Mesendoderm (in vitro differentiated cells): ENCODE results near the gene OPA1. TPM values are rescaled to one million over a fixed set of nuclear protein-coding genes. Genes with fewer than 3 reads are reported as not detected.

Experiments
- DNase-seq: peaks from one replicate; pipeline ENCODE4 v3.0.0; 2013
- H2AK5ac ChIP-seq: 2 replicates; pipeline ENCODE4 v1.6.1; 2013; ENCODE audit warnings: low read length, inconsistent platforms
- H2BK120ac ChIP-seq: 2 replicates; pipeline ENCODE4 v1.6.1; 2013; ENCODE audit warnings: low read depth, mild to moderate bottlenecking, low read length, moderate library complexity, mixed read lengths
- H2BK15ac ChIP-seq: replicated peaks from 2 replicates; pipeline ENCODE4 v1.6.1; 2013; ENCODE audit warnings: low read depth, mild to moderate bottlenecking, moderate library complexity
- H2BK5ac ChIP-seq: 2 replicates; pipeline ENCODE4 v1.6.1; 2013; ENCODE audit warnings: low read length, inconsistent platforms
- H3K18ac ChIP-seq: 2 replicates; pipeline ENCODE4 v1.6.1; 2013; ENCODE audit warnings: mild to moderate bottlenecking, low read length, mixed read lengths
- H3K23ac ChIP-seq: one replicate; pipeline ENCODE4 v1.6.1; 2013; ENCODE audit warnings: low read length
- H3K27ac ChIP-seq: 2 replicates; pipeline ENCODE4 v1.5.1; 2013; ENCODE audit warnings: low read depth, mild to moderate bottlenecking, inconsistent platforms, low read length, moderate library complexity
- H3K27me3 ChIP-seq: 2 replicates; pipeline ENCODE4 v1.6.1; 2013; ENCODE audit warnings: low read length, control low read depth, mild to moderate bottlenecking, inconsistent platforms; ENCODE audit not compliant: insufficient read depth, poor library complexity
- H3K36me3 ChIP-seq: 2 replicates; pipeline ENCODE4 v1.6.1; 2013; ENCODE audit warnings: low read length, inconsistent platforms; ENCODE audit not compliant: control insufficient read depth, insufficient read depth
- H3K4ac ChIP-seq: one replicate; pipeline ENCODE4 v1.6.1; 2013; ENCODE audit warnings: low read depth, mild to moderate bottlenecking, low read length, moderate library complexity
- H3K4me1 ChIP-seq: 2 replicates; pipeline ENCODE4 v1.6.1; 2013; ENCODE audit warnings: low read depth, low read length, inconsistent platforms; ENCODE audit not compliant: control insufficient read depth
- H3K4me2 ChIP-seq: 2 replicates; pipeline ENCODE4 v1.6.1; 2013; ENCODE audit warnings: low read length
- H3K4me3 ChIP-seq: 2 replicates; pipeline ENCODE4 v1.5.1; 2013; ENCODE audit warnings: mild to moderate bottlenecking, low read length
- H3K56ac ChIP-seq: one replicate; pipeline ENCODE4 v1.6.1; 2013; ENCODE audit warnings: low read length
- H3K79me1 ChIP-seq: 2 replicates; pipeline ENCODE4 v1.6.1; 2013; ENCODE audit warnings: low read length, inconsistent platforms
- H3K79me2 ChIP-seq: 2 replicates; pipeline ENCODE4 v1.6.1; 2013; ENCODE audit warnings: mild to moderate bottlenecking, low read length; ENCODE audit not compliant: control insufficient read depth, insufficient read depth
- H3K9ac ChIP-seq: 2 replicates; pipeline ENCODE4 v1.6.1; 2013; ENCODE audit warnings: low read length, inconsistent platforms
- H4K5ac ChIP-seq: one replicate; pipeline ENCODE4 v1.6.1; 2013; ENCODE audit warnings: low read length
- H4K8ac ChIP-seq: one replicate; pipeline ENCODE4 v1.6.1; 2013; ENCODE audit warnings: low read depth, mild to moderate bottlenecking, control low read depth, low read length, moderate library complexity
- whole genome bisulfite sequencing: extraction: QIAGEN DNeasy Blood & Tissue Kit; methylation state at CpG from one replicate; pipeline ENCODE4 v1.1.7; 2013; ENCODE audit warnings: low lambda C conversion rate, missing lambda C conversion rate; ENCODE audit not compliant: insufficient coverage; ENCODE audit errors: extremely low coverage; 5-methylcytosine and 5-hydroxymethylcytosine counted together
- small RNA-seq: library from polyadenylated mRNA; stranded (forward); fragments of <200 nt; extraction: miRNeasy Mini kit (QIAGEN cat#:217004); gene quantifications from one replicate; pipeline ENCODE3, GENCODE V24; 2013; ENCODE audit not compliant: insufficient read depth

The OPA1 gene

GRCh38 chr3:193746832-193747231 lies 153.8 kb downstream of the OPA1 start:
- Histone ChIP-seq H3K23ac (no peak overlapping the region), H3K56ac (no peak overlapping the region), H2BK15ac (no peak overlapping the region), H3K9ac (no peak overlapping the region), H2AK5ac (no peak overlapping the region), H3K27ac (no peak overlapping the region), H3K79me1 (no peaks in the 10 kb centered on the region), H3K18ac (no peak overlapping the region), H4K5ac (no peak overlapping the region), H3K27me3 (no peaks in the 10 kb centered on the region), H4K8ac (no peak overlapping the region), H3K4ac (no peak overlapping the region), H3K4me2 (no peak overlapping the region), H3K4me1 (peaks cover 8% of the 10 kb centered on the region), H3K4me3 (no peak overlapping the region), H3K79me2 (no peaks in the 10 kb centered on the region), H3K36me3 (no peaks in the 10 kb centered on the region), H2BK120ac (no peak overlapping the region), H2BK5ac (no peak overlapping the region)
- DNase-seq, result no peak
- no CpG with 5 or more reads among the region's 5 CpGs for WGBS

Small RNAs within 50 kb of the gene (small RNA-seq; reads per million reads assigned to genes)
- gene RF00019 (not detected), gene RN7SL447P (not detected)
